K562 (cell line): ENCODE results near the gene PDE3A. TPM values are rescaled to one million over a fixed set of nuclear protein-coding genes. Genes with fewer than 3 reads are reported as not detected.

Experiments used
- ATAC-seq: fragments of 200-7000 bp; cut with Tn5 transposase; 3 replicates; pipeline ENCODE4 v1.9.1; 2020; ENCODE audit warnings: moderate library complexity
- BruUV-seq: library from RNA; stranded (reverse); fragments of 400-500 nt; replicated peaks from 2 replicates; lab custom pipeline; 2021; lab: Mats Ljungman, UMichigan
- CTCF ChIA-PET: fragments of 300-600 bp; formaldehyde crosslinking; extraction: SDS; loops from one replicate; lab custom pipeline; 2021; ENCODE audit warnings: low intra/inter-chr PET ratio; lab: Yijun Ruan, JAX
- POLR2A ChIA-PET: fragments of 300-600, 350-650 bp; sonication (Branson Sonifier 250); formaldehyde crosslinking; extraction: SDS; loops from one replicate; lab custom pipeline; 2021; ENCODE audit warnings: antibody characterized with exemption, inconsistent platforms; lab: Yijun Ruan, JAX
- DNase-seq, 4 experiments: peaks; one replicate each; pipeline versions ENCODE4 v3.0.0 to v3.0.0-alpha.2; 2011 to 2018; ENCODE audit warnings: low spot score in 3 of 4, mixed read lengths in 3 of 4; ENCODE audit errors: extremely low read depth in 1 of 4
- FAIRE-seq: peaks from 2 replicates; lab custom pipeline; 2011; peaks lifted over from hg19 to GRCh38; lab: Jason Lieb, UNC
- H2AFZ ChIP-seq: 2 replicates; pipeline ENCODE4 v1.6.0; 2011; ENCODE audit warnings: low read depth, low read length, control low read depth, inconsistent platforms
- H3K27ac ChIP-seq: fragments of 200-600 bp; 3 replicates; pipeline ENCODE4 v1.8.0; 2011; ENCODE audit warnings: low read depth, mild to moderate bottlenecking, control low read depth, inconsistent platforms, low read length, moderate library complexity, mixed read lengths; ENCODE audit errors: extremely low read depth
- H3K27me3 ChIP-seq, 2 experiments: fragments of 300-600 bp in 1 of 2; 2 replicates in 1 of 2; 3 replicates in 1 of 2; pipeline versions ENCODE4 v1.6.0 to v1.8.0; 2011; ENCODE audit warnings: inconsistent platforms in 2 of 2, low read length in 2 of 2, mild to moderate bottlenecking in 1 of 2, mixed read lengths in 1 of 2, moderate library complexity in 1 of 2; ENCODE audit not compliant: control insufficient read depth in 2 of 2, insufficient read depth in 2 of 2
- H3K36me3 ChIP-seq: fragments of 300-600 bp; 3 replicates; pipeline ENCODE4 v1.8.0; 2011; ENCODE audit warnings: mild to moderate bottlenecking, low read length, inconsistent platforms; ENCODE audit not compliant: control insufficient read depth, insufficient read depth
- H3K4me1 ChIP-seq, 2 experiments: fragments of 200-600 bp in 1 of 2; replicated peaks in 1 of 2; 2 replicates in 1 of 2; 3 replicates in 1 of 2; pipeline versions ENCODE4 v1.5.1 to v1.8.0; 2011; ENCODE audit warnings: inconsistent platforms in 2 of 2, low read length in 2 of 2, mild to moderate bottlenecking in 1 of 2, mixed read lengths in 1 of 2, moderate library complexity in 1 of 2; ENCODE audit not compliant: control insufficient read depth in 2 of 2, insufficient read depth in 2 of 2
- H3K4me2 ChIP-seq: 2 replicates; pipeline ENCODE4 v1.6.1; 2011; ENCODE audit warnings: low read length, control low read depth, inconsistent platforms, mixed read lengths; ENCODE audit not compliant: insufficient read depth
- H3K4me3 ChIP-seq: fragments of 200-600 bp; sonication (generic), shearing (Covaris generic); 2 replicates; pipeline ENCODE4 v1.5.1; 2016; ENCODE audit warnings: control low read depth, inconsistent platforms
- H3K79me2 ChIP-seq: fragments of 200-600 bp; 3 replicates; pipeline ENCODE4 v1.8.0; 2011; ENCODE audit warnings: low read length, inconsistent platforms; ENCODE audit not compliant: control insufficient read depth, insufficient read depth
- H3K9ac ChIP-seq, 2 experiments: 2 replicates each; pipeline versions ENCODE4 v1.6.0 to v1.6.1; 2011; ENCODE audit warnings: low read depth in 2 of 2, low read length in 2 of 2, control low read depth in 1 of 2, inconsistent platforms in 1 of 2, mild to moderate bottlenecking in 1 of 2, mixed read lengths in 1 of 2; ENCODE audit not compliant: insufficient read depth in 1 of 2
- H3K9me1 ChIP-seq: one replicate; pipeline ENCODE4 v1.6.0; 2011; ENCODE audit warnings: inconsistent platforms, mild to moderate bottlenecking, low read length, moderate library complexity; ENCODE audit not compliant: control insufficient read depth, insufficient read depth
- H3K9me3 ChIP-seq: replicated peaks from 2 replicates; pipeline ENCODE4 v1.5.1; 2011; ENCODE audit warnings: low read depth, low read length, inconsistent platforms; ENCODE audit not compliant: control insufficient read depth, insufficient read depth
- H4K20me1 ChIP-seq: replicated peaks from 2 replicates; pipeline ENCODE4 v1.6.1; 2011; ENCODE audit warnings: low read length, inconsistent platforms, mixed read lengths; ENCODE audit not compliant: control insufficient read depth, insufficient read depth
- ARNT ChIP-seq, 2 experiments: fragments of 450-650 bp; IDR thresholded peaks; 2 replicates each; pipeline ENCODE4 v1.6.1; 2016; ENCODE audit warnings: mild to moderate bottlenecking in 1 of 2
- BRCA1 ChIP-seq, 2 experiments: fragments of 450-650 bp in 1 of 2; sonication (generic) in 1 of 2; formaldehyde crosslinking in 1 of 2; IDR thresholded peaks; 2 replicates each; pipeline versions ENCODE4 v1.5.0 to v1.6.1; 2017 to 2020; ENCODE audit warnings: mild to moderate bottlenecking in 1 of 2, missing genetic modification reagents in 1 of 2
- FOXK2 ChIP-seq, 2 experiments: fragments of 450-650 bp; IDR thresholded peaks in 1 of 2; conservative IDR thresholded peaks in 1 of 2; 2 replicates each; pipeline ENCODE4 v1.6.1; 2016; ENCODE audit warnings: low read depth in 2 of 2, mild to moderate bottlenecking in 1 of 2
- HMG20A ChIP-seq: fragments of 450-650 bp; formaldehyde crosslinking; conservative IDR thresholded peaks from 2 replicates; pipeline ENCODE4 v1.4.0; 2020; ENCODE audit warnings: mild to moderate bottlenecking, mixed read lengths
- NFIX ChIP-seq: fragments of 250-450 bp; sonication (Bioruptor Pico); IDR thresholded peaks from 2 replicates; pipeline ENCODE4 v1.4.0; 2020; ENCODE audit warnings: low read depth, mild to moderate bottlenecking, moderate library complexity
- NR2F6 ChIP-seq: fragments of 450-650 bp; formaldehyde crosslinking; IDR thresholded peaks from 2 replicates; pipeline ENCODE4 v1.4.0; 2020; ENCODE audit warnings: mild to moderate bottlenecking
- NR4A1 ChIP-seq, 2 experiments: fragments of 250-450 bp in 1 of 2; fragments of 450-650 bp in 1 of 2; sonication (Bioruptor Pico) in 1 of 2; IDR thresholded peaks; 2 replicates each; pipeline versions ENCODE4 v1.4.0 to v1.6.1; 2016 to 2020; ENCODE audit warnings: mild to moderate bottlenecking in 2 of 2, missing compliant biosample characterization in 1 of 2, missing genetic modification characterization in 1 of 2, moderate library complexity in 1 of 2
- SMAD3 ChIP-seq: fragments of 450-650 bp; formaldehyde crosslinking; conservative IDR thresholded peaks from 2 replicates; pipeline ENCODE4 v1.4.0; 2020; ENCODE audit warnings: mild to moderate bottlenecking
- TOE1 ChIP-seq, 2 experiments: fragments of 450-650 bp in 1 of 2; sonication (generic) in 1 of 2; formaldehyde crosslinking in 1 of 2; IDR thresholded peaks; 2 replicates each; pipeline versions ENCODE4 v1.7.1 to v1.8.0; 2016 to 2022; ENCODE audit warnings: borderline replicate concordance in 2 of 2, mild to moderate bottlenecking in 2 of 2, antibody characterized with exemption in 1 of 2, inconsistent platforms in 1 of 2, low read depth in 1 of 2, missing genetic modification reagents in 1 of 2, moderate library complexity in 1 of 2
- U2AF2 ChIP-seq: fragments of 200-400 bp; formaldehyde crosslinking; optimal IDR thresholded peaks from 2 replicates; pipeline ENCODE3; 2017; ENCODE audit warnings: low read depth, mild to moderate bottlenecking, low read length
- ZNF134 ChIP-seq: fragments of 250-450 bp; sonication (Bioruptor Pico); conservative IDR thresholded peaks from 2 replicates; pipeline ENCODE4 v1.4.0; 2020
- ZNF316 ChIP-seq: fragments of 450-650 bp; IDR thresholded peaks from 2 replicates; pipeline ENCODE4 v1.6.1; 2016
- ZNF75A ChIP-seq: fragments of 450-650 bp; formaldehyde crosslinking; IDR thresholded peaks from 2 replicates; pipeline ENCODE4 v1.4.0; 2020; ENCODE audit warnings: mild to moderate bottlenecking
- ZNF764 ChIP-seq: fragments of 250-450 bp; sonication (Bioruptor Pico); IDR thresholded peaks from 2 replicates; pipeline ENCODE4 v1.4.0; 2020; ENCODE audit warnings: low read depth, mild to moderate bottlenecking, moderate library complexity
- WGBS: fragments of 100-300 bp; shearing (Covaris generic); methylation state at CpG from one replicate; pipeline ENCODE4 v1.1.6; 2016; ENCODE audit warnings: low coverage, mixed read lengths; ENCODE audit not compliant: insufficient coverage; ENCODE audit errors: missing lambda C conversion rate; 5-methylcytosine and 5-hydroxymethylcytosine counted together
- in situ Hi-C: fragments of 300-500 bp; cut with MboI; formaldehyde crosslinking; loops from 4 replicates; pipeline ENCODE4 v1.15.0; 2018; ENCODE audit warnings: inconsistent platforms, mixed read lengths
- intact Hi-C: fragments of 100-400 bp; cut with micrococcal nuclease; formaldehyde crosslinking; loops from 2 replicates; pipeline ENCODE4 v1.14.2; 2022
- polyA plus RNA-seq, 8 experiments: library from polyadenylated mRNA; depleted of rRNA in 4 of 8; stranded (reverse) in 5 of 8; unstranded in 3 of 8; fragments of >200 nt; fragmentation: Nextera tagmentation in 2 of 8; fragmentation: Illumina TruSeq in 1 of 8; extraction: Ambion mirVana in 2 of 8; extraction: Trizol in 1 of 8; gene quantifications; 2 replicates each; pipeline versions ENCODE4 v1.2.1 to v1.2.3, GENCODE V29; 2011 to 2014; ENCODE audit warnings: inconsistent platforms in 1 of 8, missing spikeins in 1 of 8
- total RNA-seq, 7 experiments: library from RNA; depleted of rRNA in 6 of 7; stranded (reverse); fragments of >200 nt in 6 of 7; fragmentation: Illumina TruSeq in 2 of 7; extraction: Trizol in 2 of 7; gene quantifications; 2 replicates each; pipeline versions ENCODE4 v1.2.1 to v1.2.3, GENCODE V29; 2011 to 2021; ENCODE audit warnings: low replicate concordance in 1 of 7
- TF ChIP-seq, protein P1 (sequence below): fragments of 450-650 bp; IDR thresholded peaks from 2 replicates; pipeline ENCODE4 v1.6.1; 2016; ENCODE audit warnings: missing biosample characterization, missing genetic modification characterization
- TF ChIP-seq, protein P2 (sequence below): sonication (generic); formaldehyde crosslinking; IDR thresholded peaks from 2 replicates; pipeline ENCODE4 v1.8.1; 2023; ENCODE audit warnings: mild to moderate bottlenecking, missing genetic modification reagents, moderate library complexity
- TF ChIP-seq, protein P3 (sequence below): fragments of 150-350 bp; IDR thresholded peaks from 2 replicates; pipeline ENCODE4 v1.6.1; 2014; ENCODE audit warnings: low read depth, mild to moderate bottlenecking, low read length, borderline replicate concordance

Gene PDE3A
- total and polyA plus RNA-seq, 9 of the 15 experiments (the other 6 are each of a cell fraction or from before 2014, with no cell fraction given): 0.02 TPM; not detected in 8

DNA sequence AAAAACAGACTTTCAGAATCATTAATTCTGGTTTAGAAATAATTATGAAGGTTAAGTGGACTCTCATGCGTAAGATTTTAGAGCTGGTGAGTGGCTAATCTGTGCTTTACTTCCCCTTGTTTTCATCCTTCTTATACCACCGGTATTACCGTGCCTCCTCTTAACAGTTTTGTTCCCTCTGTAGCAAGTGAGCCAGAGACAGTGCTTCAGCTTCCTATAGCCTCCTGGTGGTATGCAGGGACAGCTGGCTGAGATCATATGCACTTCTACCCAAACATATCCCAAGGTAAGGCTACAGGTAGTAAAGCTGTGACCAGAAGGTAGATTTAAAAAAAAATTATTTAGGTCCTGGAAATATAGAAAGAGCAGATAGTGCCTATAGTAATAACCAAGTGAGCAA, 55.2 kb downstream of the PDE3A start (continued):
- TF ChIP-seq BRCA1 (IDR thresholded peaks at IDR 0.05) (no peak), BRCA1 (CRISPR knock-in tag; IDR thresholded peaks at IDR 0.05) (no peak), SMAD3 (CRISPR knock-in tag) (no peak)
- TF ChIP-seq, protein P1, sequence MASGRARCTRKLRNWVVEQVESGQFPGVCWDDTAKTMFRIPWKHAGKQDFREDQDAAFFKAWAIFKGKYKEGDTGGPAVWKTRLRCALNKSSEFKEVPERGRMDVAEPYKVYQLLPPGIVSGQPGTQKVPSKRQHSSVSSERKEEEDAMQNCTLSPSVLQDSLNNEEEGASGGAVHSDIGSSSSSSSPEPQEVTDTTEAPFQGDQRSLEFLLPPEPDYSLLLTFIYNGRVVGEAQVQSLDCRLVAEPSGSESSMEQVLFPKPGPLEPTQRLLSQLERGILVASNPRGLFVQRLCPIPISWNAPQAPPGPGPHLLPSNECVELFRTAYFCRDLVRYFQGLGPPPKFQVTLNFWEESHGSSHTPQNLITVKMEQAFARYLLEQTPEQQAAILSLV: no peak

DNA sequence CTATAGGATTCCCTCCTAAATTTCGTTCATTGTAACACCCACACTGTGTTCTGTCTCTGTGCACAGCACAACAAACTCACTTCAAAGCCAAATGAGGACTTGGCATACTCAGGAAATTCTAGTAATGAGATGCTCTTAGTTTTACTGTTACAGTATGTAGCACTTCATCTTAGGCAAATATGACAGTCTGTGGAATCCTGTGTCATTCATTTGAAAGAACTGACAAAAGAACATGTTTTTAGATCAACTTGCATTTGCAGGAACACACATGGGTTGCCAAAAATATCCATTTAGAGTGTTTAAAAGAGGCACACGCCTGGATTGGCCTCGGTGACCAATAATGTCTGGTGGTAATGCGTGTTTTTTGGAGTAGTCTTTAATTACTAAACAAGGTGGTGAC, 56.5 kb downstream of the PDE3A start:
- no peaks in the 10 kb centered on the region for H3K36me3 ChIP-seq
- no peak overlapping the region for H2AFZ ChIP-seq
- POLR2A ChIA-PET: no interaction called here
- no peaks in the 10 kb centered on the region for H3K9me3 ChIP-seq
- in situ Hi-C loops: no loop called here
- H3K27ac ChIP-seq: no peak overlapping the region
- ATAC-seq: no peak
- no TSS peak for BruUV-seq
- no peaks in the 10 kb centered on the region for H3K9me1 ChIP-seq
- no peak overlapping the region for H3K4me2 ChIP-seq
- H3K27me3 ChIP-seq: no peaks in the 10 kb centered on the region
- FAIRE-seq: no peak
- 0% methylated on average over 4 of the region's 4 CpGs for WGBS
- no peaks in the 10 kb centered on the region for H3K79me2 ChIP-seq
- DNase-seq: no peak
- no peaks in the 10 kb centered on the region for H3K4me1 ChIP-seq
- intact Hi-C loops: no loop called here
- CTCF ChIA-PET: no interaction called here
- no peaks in the 10 kb centered on the region for H4K20me1 ChIP-seq
- H3K9ac ChIP-seq: no peak overlapping the region
- no peak overlapping the region for H3K4me3 ChIP-seq
- TF ChIP-seq NR2F6 (CRISPR knock-in tag): no peak
- TF ChIP-seq ARNT (IDR thresholded peaks at IDR 0.05): no peak
- TF ChIP-seq, protein P2, sequence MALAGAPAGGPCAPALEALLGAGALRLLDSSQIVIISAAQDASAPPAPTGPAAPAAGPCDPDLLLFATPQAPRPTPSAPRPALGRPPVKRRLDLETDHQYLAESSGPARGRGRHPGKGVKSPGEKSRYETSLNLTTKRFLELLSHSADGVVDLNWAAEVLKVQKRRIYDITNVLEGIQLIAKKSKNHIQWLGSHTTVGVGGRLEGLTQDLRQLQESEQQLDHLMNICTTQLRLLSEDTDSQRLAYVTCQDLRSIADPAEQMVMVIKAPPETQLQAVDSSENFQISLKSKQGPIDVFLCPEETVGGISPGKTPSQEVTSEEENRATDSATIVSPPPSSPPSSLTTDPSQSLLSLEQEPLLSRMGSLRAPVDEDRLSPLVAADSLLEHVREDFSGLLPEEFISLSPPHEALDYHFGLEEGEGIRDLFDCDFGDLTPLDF (CRISPR knock-in tag): no peak
- no peak for TF ChIP-seq NFIX (CRISPR knock-in tag)
- no peak for TF ChIP-seq ZNF764 (CRISPR knock-in tag)
- no peak for TF ChIP-seq FOXK2 (conservative IDR thresholded peaks at IDR 0.05 in 1 of 2, IDR thresholded peaks at IDR 0.05 in 1 of 2; ENCODE audit: low read depth in 2 of 2)
- no peak for TF ChIP-seq ZNF75A
- no peak for TF ChIP-seq ZNF134
- TF ChIP-seq NR4A1 (CRISPR knock-in tag; IDR thresholded peaks at IDR 0.05): no peak
- TF ChIP-seq NR4A1 (tag; IDR thresholded peaks at IDR 0.05): no peak
- no peak for TF ChIP-seq TOE1 (IDR thresholded peaks at IDR 0.05; ENCODE audit: borderline replicate concordance)
- TF ChIP-seq TOE1 (CRISPR knock-in tag; IDR thresholded peaks at IDR 0.05; ENCODE audit: borderline replicate concordance, low read depth): no peak
- no peak for TF ChIP-seq ZNF316
- TF ChIP-seq, protein P3, sequence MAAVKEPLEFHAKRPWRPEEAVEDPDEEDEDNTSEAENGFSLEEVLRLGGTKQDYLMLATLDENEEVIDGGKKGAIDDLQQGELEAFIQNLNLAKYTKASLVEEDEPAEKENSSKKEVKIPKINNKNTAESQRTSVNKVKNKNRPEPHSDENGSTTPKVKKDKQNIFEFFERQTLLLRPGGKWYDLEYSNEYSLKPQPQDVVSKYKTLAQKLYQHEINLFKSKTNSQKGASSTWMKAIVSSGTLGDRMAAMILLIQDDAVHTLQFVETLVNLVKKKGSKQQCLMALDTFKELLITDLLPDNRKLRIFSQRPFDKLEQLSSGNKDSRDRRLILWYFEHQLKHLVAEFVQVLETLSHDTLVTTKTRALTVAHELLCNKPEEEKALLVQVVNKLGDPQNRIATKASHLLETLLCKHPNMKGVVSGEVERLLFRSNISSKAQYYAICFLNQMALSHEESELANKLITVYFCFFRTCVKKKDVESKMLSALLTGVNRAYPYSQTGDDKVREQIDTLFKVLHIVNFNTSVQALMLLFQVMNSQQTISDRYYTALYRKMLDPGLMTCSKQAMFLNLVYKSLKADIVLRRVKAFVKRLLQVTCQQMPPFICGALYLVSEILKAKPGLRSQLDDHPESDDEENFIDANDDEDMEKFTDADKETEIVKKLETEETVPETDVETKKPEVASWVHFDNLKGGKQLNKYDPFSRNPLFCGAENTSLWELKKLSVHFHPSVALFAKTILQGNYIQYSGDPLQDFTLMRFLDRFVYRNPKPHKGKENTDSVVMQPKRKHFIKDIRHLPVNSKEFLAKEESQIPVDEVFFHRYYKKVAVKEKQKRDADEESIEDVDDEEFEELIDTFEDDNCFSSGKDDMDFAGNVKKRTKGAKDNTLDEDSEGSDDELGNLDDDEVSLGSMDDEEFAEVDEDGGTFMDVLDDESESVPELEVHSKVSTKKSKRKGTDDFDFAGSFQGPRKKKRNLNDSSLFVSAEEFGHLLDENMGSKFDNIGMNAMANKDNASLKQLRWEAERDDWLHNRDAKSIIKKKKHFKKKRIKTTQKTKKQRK: no peak
- TF ChIP-seq U2AF2: no peak
- TF ChIP-seq HMG20A (CRISPR knock-in tag): no peak
